GM12875 (cell line): ENCODE measurements around the gene SLC38A10.

Experiments
- H3K4me3 ChIP-seq: one replicate; pipeline ENCODE4 v1.5.1; 2011; ENCODE audit warnings: low read depth, low read length, control low read depth
- CTCF ChIP-seq: IDR thresholded peaks from 2 replicates; pipeline ENCODE4 v1.5.1; 2011; ENCODE audit warnings: low read depth, mild to moderate bottlenecking, control low read depth, inconsistent platforms, low read length, moderate library complexity, borderline replicate concordance; ENCODE audit not compliant: insufficient read depth

Gene SLC38A10

GRCh38 chr17:81243333-81243664 is 51.8 kb downstream of the SLC38A10 start:
- no peak overlapping the region for H3K4me3 ChIP-seq
- no peak for TF ChIP-seq CTCF

GRCh38 chr17:81242421-81243332 is 52.4 kb downstream of the SLC38A10 start:
- no peak for TF ChIP-seq CTCF
- no peak overlapping the region for H3K4me3 ChIP-seq

GRCh38 chr17:81241648-81242420 is 53.3 kb downstream of the SLC38A10 start:
- no peak overlapping the region for H3K4me3 ChIP-seq
- TF ChIP-seq CTCF: peak; percentile 94

GRCh38 chr17:81241203-81241602 is 53.9 kb downstream of the SLC38A10 start:
- TF ChIP-seq CTCF: no peak
- no peak overlapping the region for H3K4me3 ChIP-seq

- H3K4me3 ChIP-seq: no peak overlapping the region
- no peak for TF ChIP-seq CTCF
These were observed 54.3 kb downstream of the SLC38A10 start for GRCh38 chr17:81240761-81241160.

- peak overlapping the region; percentile 74 for H3K4me3 ChIP-seq
- TF ChIP-seq CTCF: no peak
These were observed 55.2 kb downstream of the SLC38A10 start for GRCh38 chr17:81239714-81240555.
